ENCODE results near the gene YPEL2.

YPEL2 gene

DNA sequence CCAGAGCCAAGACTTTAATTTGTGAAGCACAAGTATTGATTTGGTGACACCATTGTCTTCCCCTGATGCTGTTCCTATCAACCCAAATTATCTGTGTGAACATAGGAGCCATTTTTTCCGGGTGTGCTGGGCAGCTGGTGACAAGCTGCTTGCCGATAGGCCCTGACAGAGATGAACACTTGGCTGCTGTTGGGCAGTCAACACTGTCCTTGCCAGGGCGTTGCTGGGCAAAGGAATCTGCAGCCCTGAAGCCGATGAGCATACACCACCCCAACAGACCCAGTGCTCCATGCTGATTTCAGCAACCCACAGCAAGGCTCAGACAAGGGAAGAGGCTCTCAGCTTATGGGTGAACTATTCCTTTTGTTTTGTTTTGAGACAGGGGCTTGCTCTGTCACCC, 105.4 kb downstream of the YPEL2 start:
- H3K4me1 ChIP-seq (ENCODE audit: low read length) = peaks cover 54% of the 10 kb centered on the region
- H2AFZ ChIP-seq (ENCODE audit: low read depth, low read length) = no peak overlapping the region
- no peaks in the 10 kb centered on the region for H4K20me1 ChIP-seq (ENCODE audit: insufficient read depth, low read length)
- H3K36me3 ChIP-seq (replicated peaks; ENCODE audit: low read depth, low read length) = no peaks in the 10 kb centered on the region
- H3K27me3 ChIP-seq (ENCODE audit: low read depth, low read length) = peaks cover 11% of the 10 kb centered on the region
- TF ChIP-seq EZH2phosphoT487 (IDR thresholded peaks at IDR 0.05; ENCODE audit: low read depth) = no peak
- no peak for TF ChIP-seq CTCF (IDR thresholded peaks at IDR 0.05; ENCODE audit: low read depth, low read length)
- no peaks in the 10 kb centered on the region for H3K79me2 ChIP-seq (ENCODE audit: low read length)
- H3K9me3 ChIP-seq (ENCODE audit: insufficient read depth, low read length) = no peaks in the 10 kb centered on the region
- no peak overlapping the region for H3K4me3 ChIP-seq (ENCODE audit: low read length)
- no peak overlapping the region for H3K4me2 ChIP-seq (ENCODE audit: low read length)
- no peak overlapping the region for H3K27ac ChIP-seq (ENCODE audit: low read length)
- no peak overlapping the region for H3K9ac ChIP-seq (ENCODE audit: low read length)

DNA sequence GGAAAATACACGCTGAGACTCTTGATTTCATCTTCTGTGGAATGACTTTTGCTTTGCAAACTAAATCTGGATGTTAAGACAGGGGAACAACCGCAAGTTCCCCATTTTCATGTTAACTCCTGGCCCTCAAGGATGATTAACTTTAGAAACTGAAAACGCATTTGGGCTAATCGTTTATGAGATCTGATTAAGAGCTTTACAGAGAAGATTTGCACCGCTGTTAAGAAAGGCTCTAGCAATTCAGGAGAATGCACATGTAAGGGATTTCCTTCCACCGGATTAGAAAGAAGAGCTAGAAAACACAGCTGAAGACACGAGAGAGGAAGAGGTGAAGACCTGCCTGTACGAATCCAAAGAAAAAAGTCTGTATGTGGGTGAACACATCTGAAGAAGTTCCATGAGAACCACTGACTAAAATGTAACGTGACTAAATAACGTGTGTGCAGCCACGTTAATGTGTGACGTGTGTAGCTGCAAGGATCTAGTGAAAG, 106.4 kb downstream of the YPEL2 start:
- H3K27ac ChIP-seq (ENCODE audit: low read length) = peak overlapping the region; percentile 0; the same call in 1 of the 2 replicates
- H2AFZ ChIP-seq (ENCODE audit: low read depth, low read length) = no peak overlapping the region
- H3K9ac ChIP-seq (ENCODE audit: low read length) = peak overlapping the region; percentile 1; the same call in 1 of the 2 replicates
- peaks cover 11% of the 10 kb centered on the region for H3K27me3 ChIP-seq (ENCODE audit: low read depth, low read length)
- no peaks in the 10 kb centered on the region for H3K79me2 ChIP-seq (ENCODE audit: low read length)
- no peaks in the 10 kb centered on the region for H3K9me3 ChIP-seq (ENCODE audit: insufficient read depth, low read length)
- H4K20me1 ChIP-seq (ENCODE audit: insufficient read depth, low read length) = no peaks in the 10 kb centered on the region
- peaks cover 54% of the 10 kb centered on the region for H3K4me1 ChIP-seq (ENCODE audit: low read length)
- peak overlapping the region; percentile 72 for H3K4me2 ChIP-seq (ENCODE audit: low read length)
- TF ChIP-seq CTCF (IDR thresholded peaks at IDR 0.05; ENCODE audit: low read depth, low read length) (no peak), EZH2phosphoT487 (IDR thresholded peaks at IDR 0.05; ENCODE audit: low read depth) (no peak)
- no peaks in the 10 kb centered on the region for H3K36me3 ChIP-seq (replicated peaks; ENCODE audit: low read depth, low read length)
- peak overlapping the region; percentile 46 for H3K4me3 ChIP-seq (ENCODE audit: low read length)

DNA sequence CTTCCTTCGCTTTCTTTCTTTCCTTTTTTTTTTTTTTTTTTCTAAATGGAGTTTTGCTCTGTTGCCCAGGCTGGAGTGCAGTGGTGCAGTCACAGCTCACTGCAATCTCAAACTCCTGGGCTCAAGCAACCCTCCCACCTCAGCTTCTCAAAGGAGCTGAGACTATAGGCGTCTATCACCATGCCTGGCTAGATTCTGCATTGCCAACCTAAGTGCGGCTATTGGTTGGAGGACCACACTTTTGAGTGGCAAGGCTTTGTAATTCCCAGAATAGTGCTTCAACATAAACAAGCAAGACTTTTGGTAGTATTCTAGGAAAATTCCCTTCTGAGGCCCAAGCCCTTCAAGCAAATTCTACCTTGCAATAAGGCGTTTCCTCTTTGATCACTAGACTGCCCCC, 107.8 kb downstream of the YPEL2 start:
- Histone ChIP-seq H3K36me3 (replicated peaks; ENCODE audit: low read depth, low read length) (no peaks in the 10 kb centered on the region), H3K79me2 (ENCODE audit: low read length) (no peaks in the 10 kb centered on the region), H2AFZ (ENCODE audit: low read depth, low read length) (no peak overlapping the region), H4K20me1 (ENCODE audit: insufficient read depth, low read length) (no peaks in the 10 kb centered on the region), H3K9me3 (ENCODE audit: insufficient read depth, low read length) (no peaks in the 10 kb centered on the region), H3K27me3 (ENCODE audit: low read depth, low read length) (peaks cover 9% of the 10 kb centered on the region), H3K4me2 (ENCODE audit: low read length) (peak overlapping the region; percentile 72), H3K9ac (ENCODE audit: low read length) (no peak overlapping the region), H3K4me3 (ENCODE audit: low read length) (no peak overlapping the region; the same call in 1 of the 2 replicates), H3K27ac (ENCODE audit: low read length) (peak overlapping the region; percentile 42; the same call in 1 of the 2 replicates), H3K4me1 (ENCODE audit: low read length) (peaks cover 54% of the 10 kb centered on the region)
- no peak for TF ChIP-seq CTCF (IDR thresholded peaks at IDR 0.05; ENCODE audit: low read depth, low read length)
- no peak for TF ChIP-seq EZH2phosphoT487 (IDR thresholded peaks at IDR 0.05; ENCODE audit: low read depth)

- H3K79me2 ChIP-seq (ENCODE audit: low read length) = no peaks in the 10 kb centered on the region
- peak overlapping the region; percentile 42 for H3K27ac ChIP-seq (ENCODE audit: low read length)
- peaks cover 9% of the 10 kb centered on the region for H3K27me3 ChIP-seq (ENCODE audit: low read depth, low read length)
- peak overlapping the region; percentile 42 for H2AFZ ChIP-seq (ENCODE audit: low read depth, low read length)
- H3K9ac ChIP-seq (ENCODE audit: low read length) = peak overlapping the region; percentile 25; the same call in 1 of the 2 replicates
- peaks cover 54% of the 10 kb centered on the region for H3K4me1 ChIP-seq (ENCODE audit: low read length)
- H3K4me2 ChIP-seq (ENCODE audit: low read length) = peak overlapping the region; percentile 63
- H3K4me3 ChIP-seq (ENCODE audit: low read length) = peak overlapping the region; percentile 23
- no peaks in the 10 kb centered on the region for H3K9me3 ChIP-seq (ENCODE audit: insufficient read depth, low read length)
- no peaks in the 10 kb centered on the region for H4K20me1 ChIP-seq (ENCODE audit: insufficient read depth, low read length)
- TF ChIP-seq CTCF (IDR thresholded peaks at IDR 0.05; ENCODE audit: low read depth, low read length) = no peak; the same call in 1 of the 2 replicates
- no peak for TF ChIP-seq EZH2phosphoT487 (IDR thresholded peaks at IDR 0.05; ENCODE audit: low read depth)
- H3K36me3 ChIP-seq (replicated peaks; ENCODE audit: low read depth, low read length) = no peaks in the 10 kb centered on the region
These were observed 108.3 kb downstream of the YPEL2 start for GRCh38 chr17:59439741-59440211.

Measured in OCI-LY3 (cell line).